Measurements from ENCODE around the gene GBX1. TPM values are rescaled to one million over a fixed set of nuclear protein-coding genes. Genes with fewer than 3 reads are reported as not detected.

The GBX1 gene
- total RNA-seq, 4 donors from 2014 or later = not detected

- no peak overlapping the region for H3K27ac ChIP-seq
- H3K9me3 ChIP-seq = no peaks in the 10 kb centered on the region
- WGBS = 76% methylated on average over 11 of the region's 11 CpGs
- TF ChIP-seq, protein P1, sequence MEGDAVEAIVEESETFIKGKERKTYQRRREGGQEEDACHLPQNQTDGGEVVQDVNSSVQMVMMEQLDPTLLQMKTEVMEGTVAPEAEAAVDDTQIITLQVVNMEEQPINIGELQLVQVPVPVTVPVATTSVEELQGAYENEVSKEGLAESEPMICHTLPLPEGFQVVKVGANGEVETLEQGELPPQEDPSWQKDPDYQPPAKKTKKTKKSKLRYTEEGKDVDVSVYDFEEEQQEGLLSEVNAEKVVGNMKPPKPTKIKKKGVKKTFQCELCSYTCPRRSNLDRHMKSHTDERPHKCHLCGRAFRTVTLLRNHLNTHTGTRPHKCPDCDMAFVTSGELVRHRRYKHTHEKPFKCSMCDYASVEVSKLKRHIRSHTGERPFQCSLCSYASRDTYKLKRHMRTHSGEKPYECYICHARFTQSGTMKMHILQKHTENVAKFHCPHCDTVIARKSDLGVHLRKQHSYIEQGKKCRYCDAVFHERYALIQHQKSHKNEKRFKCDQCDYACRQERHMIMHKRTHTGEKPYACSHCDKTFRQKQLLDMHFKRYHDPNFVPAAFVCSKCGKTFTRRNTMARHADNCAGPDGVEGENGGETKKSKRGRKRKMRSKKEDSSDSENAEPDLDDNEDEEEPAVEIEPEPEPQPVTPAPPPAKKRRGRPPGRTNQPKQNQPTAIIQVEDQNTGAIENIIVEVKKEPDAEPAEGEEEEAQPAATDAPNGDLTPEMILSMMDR (IDR thresholded peaks at IDR 0.05) = no peak
- TF ChIP-seq POLR2AphosphoS5 (IDR thresholded peaks at IDR 0.05) (no peak), POLR2A (IDR thresholded peaks at IDR 0.05) (no peak)
- no peaks in the 10 kb centered on the region for H3K36me3 ChIP-seq
- no peak overlapping the region for H3K4me3 ChIP-seq
- no peak for DNase-seq (ENCODE audit: low spot score in 2 of 2)
- no peaks in the 10 kb centered on the region for H3K27me3 ChIP-seq
- peaks cover 35% of the 10 kb centered on the region for H3K4me1 ChIP-seq
Measured at GRCh38 chr7:151110236-151110940, 57.1 kb downstream of the GBX1 start.

- peak overlapping the region; percentile 3 for H3K27ac ChIP-seq
- WGBS = 61% methylated on average over 14 of the region's 15 CpGs
Measured at GRCh38 chr7:151109094-151110048, 58.1 kb downstream of the GBX1 start.

DNA sequence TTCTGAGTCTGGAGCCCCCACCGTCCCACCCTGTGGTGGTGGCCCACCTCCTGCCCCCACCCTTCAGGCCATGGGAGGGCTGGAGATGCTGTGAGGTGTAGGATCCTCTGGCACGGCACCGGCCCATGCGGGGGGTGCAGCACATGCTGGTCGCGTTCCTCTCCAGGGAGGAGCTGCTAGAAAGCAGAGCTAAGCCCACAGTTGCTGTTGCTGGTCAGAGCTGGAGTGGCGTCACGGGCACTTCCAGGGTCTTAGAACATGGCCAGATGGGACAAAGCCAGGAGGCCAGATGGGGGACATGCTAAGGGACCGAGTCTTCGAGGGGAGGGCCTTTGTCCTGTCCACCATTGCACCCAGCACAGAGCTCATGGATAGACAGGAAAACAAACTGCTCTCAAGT lies 59.6 kb downstream of the GBX1 start:
- no peaks in the 10 kb centered on the region for H3K36me3 ChIP-seq
- H3K4me1 ChIP-seq = peaks cover 33% of the 10 kb centered on the region
- no peak overlapping the region for H3K27ac ChIP-seq
- no peaks in the 10 kb centered on the region for H3K27me3 ChIP-seq
- WGBS = 86% methylated on average over 6 of the region's 10 CpGs
- no peak overlapping the region for H3K4me3 ChIP-seq
- no peaks in the 10 kb centered on the region for H3K9me3 ChIP-seq
- no peak for TF ChIP-seq POLR2AphosphoS5 (IDR thresholded peaks at IDR 0.05)
- no peak for TF ChIP-seq POLR2A (IDR thresholded peaks at IDR 0.05)
- TF ChIP-seq, protein P1 (IDR thresholded peaks at IDR 0.05) = no peak
- no peak for TF ChIP-seq EP300 (IDR thresholded peaks at IDR 0.05)
- no peak for DNase-seq (ENCODE audit: low spot score in 2 of 2)

More at GRCh38 chr7:151109094-151110048, 58.1 kb downstream of the GBX1 start:
- Histone ChIP-seq H3K4me1 (peaks cover 44% of the 10 kb centered on the region), H3K27me3 (no peaks in the 10 kb centered on the region), H3K4me3 (no peak overlapping the region), H3K36me3 (no peaks in the 10 kb centered on the region), H3K9me3 (no peaks in the 10 kb centered on the region)
- no peak for DNase-seq (ENCODE audit: low spot score in 2 of 2)
- TF ChIP-seq POLR2AphosphoS5 (IDR thresholded peaks at IDR 0.05) (no peak), EP300 (IDR thresholded peaks at IDR 0.05) (no peak), POLR2A (IDR thresholded peaks at IDR 0.05) (no peak)
- TF ChIP-seq, protein P1 (IDR thresholded peaks at IDR 0.05) = no peak

GRCh38 chr7:151104411-151105235 lies 62.9 kb downstream of the GBX1 start:
- Histone ChIP-seq H3K27me3 (no peaks in the 10 kb centered on the region), H3K4me1 (peaks cover 33% of the 10 kb centered on the region), H3K27ac (no peak overlapping the region), H3K9me3 (no peaks in the 10 kb centered on the region), H3K4me3 (no peak overlapping the region), H3K36me3 (no peaks in the 10 kb centered on the region)
- no peak for TF ChIP-seq POLR2A (IDR thresholded peaks at IDR 0.05)
- no peak for TF ChIP-seq EP300 (IDR thresholded peaks at IDR 0.05)
- TF ChIP-seq, protein P1 (IDR thresholded peaks at IDR 0.05) = no peak
- TF ChIP-seq POLR2AphosphoS5 (IDR thresholded peaks at IDR 0.05) = no peak
- WGBS = 68% methylated on average over 23 of the region's 23 CpGs
- peak in 1 of 2 donors; percentile 37 for DNase-seq (ENCODE audit: low spot score in 2 of 2)

Data from suprapubic skin (tissue), 4 donors.